Activated naive CD4-positive, alpha-beta T cell treated with anti-CD3 and anti-CD28 coated beads for 36 hours (primary cell): ENCODE results near the gene INSL3. TPM values are rescaled to one million over a fixed set of nuclear protein-coding genes. Genes with fewer than 3 reads are reported as not detected.
A peak's percentile ranks its signal among the peaks of the same experiment; 100 is the strongest.
"Not testable (repeated sequence)": the region's sequence is repeated elsewhere in the genome, so short reads cannot be mapped to it uniquely, and the experiment has no call there.

ENCODE experiments used
- CTCF ChIA-PET: fragments of 350-600 bp; sonication (Branson Sonifier 250); formaldehyde crosslinking; loops from one replicate; lab custom pipeline; 2021; ENCODE audit warnings: antibody characterized with exemption; lab: Charles Lee
- DNase-seq: peaks from one replicate; pipeline ENCODE4 v3.0.0-alpha.2; 2020
- H3K27ac Mint-ChIP-seq: one replicate; pipeline ENCODE4 v1.8.0; 2021; ENCODE audit warnings: mild to moderate bottlenecking, mixed read lengths
- H3K27me3 Mint-ChIP-seq: one replicate; pipeline ENCODE4 v1.8.0; 2021; ENCODE audit warnings: low read depth, mixed read lengths
- H3K36me3 Mint-ChIP-seq: one replicate; pipeline ENCODE4 v1.8.0; 2021; ENCODE audit warnings: low read depth, mixed read lengths
- H3K4me1 Mint-ChIP-seq: one replicate; pipeline ENCODE4 v1.8.0; 2021; ENCODE audit warnings: low read depth, mixed read lengths
- H3K4me3 Mint-ChIP-seq: one replicate; pipeline ENCODE4 v1.8.0; 2021; ENCODE audit warnings: mild to moderate bottlenecking, moderate library complexity, mixed read lengths
- H3K9me3 Mint-ChIP-seq: one replicate; pipeline ENCODE4 v1.8.0; 2021; ENCODE audit warnings: mixed read lengths
- intact Hi-C: fragments of 100-400 bp; cut with micrococcal nuclease; formaldehyde crosslinking; loops from one replicate; pipeline ENCODE4 v1.15.1; 2023
- total RNA-seq, 2 experiments: library from RNA; stranded (reverse); gene quantifications; one replicate each; pipeline ENCODE4 v1.2.3, GENCODE V29; 2021

INSL3 gene
- total RNA-seq, 2 experiments from 2014 or later = 5.7 to 5.9 TPM

DNA sequence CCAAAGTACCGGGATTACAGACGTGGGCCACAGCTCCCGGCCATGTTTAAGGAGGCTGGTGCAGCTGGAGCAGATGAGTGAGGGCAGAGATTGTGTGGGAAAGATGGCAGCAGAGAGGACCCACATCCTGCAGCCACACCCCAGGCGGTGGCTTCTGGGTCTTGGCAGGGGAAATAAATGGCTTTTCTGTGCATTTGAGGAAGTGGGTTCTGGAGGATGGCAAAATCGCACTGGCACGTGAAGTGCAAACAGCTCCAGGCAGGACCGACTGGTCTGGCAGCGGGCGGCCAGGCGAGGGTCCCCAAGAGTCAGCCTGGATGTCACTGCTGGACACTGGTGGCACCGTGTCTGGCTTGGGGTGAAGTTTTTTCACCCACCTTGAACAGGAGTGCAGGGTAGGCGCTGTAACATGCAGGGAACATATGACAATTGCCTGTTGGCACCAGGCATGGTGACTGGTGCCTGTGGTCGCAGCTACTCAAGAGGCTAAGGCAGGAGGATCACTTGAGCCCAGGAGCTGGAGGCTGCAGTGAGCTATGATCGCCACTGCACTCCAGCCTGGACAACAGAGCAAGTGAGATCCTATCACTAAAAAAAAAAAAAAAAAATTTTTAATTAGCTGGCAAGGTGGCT is 17.9 kb downstream of the INSL3 start:
- Mint-ChIP-seq H3K9me3 (no peaks in the 10 kb centered on the region), H3K27me3 (no peaks in the 10 kb centered on the region), H3K4me3 (no peak overlapping the region), H3K27ac (peak overlapping the region; percentile 71), H3K4me1 (peaks cover 35% of the 10 kb centered on the region), H3K36me3 (no peaks in the 10 kb centered on the region)
- intact Hi-C loops = no loop called here
- peak; percentile 43 for DNase-seq
- CTCF ChIA-PET = interaction anchor here (1.1 to 3.5 kb wide), 2 partner anchors 20 to 52 kb away, joined by 3 to 15 read pairs; no protein-coding TSS in a partner anchor

- H3K4me1 Mint-ChIP-seq = peaks cover 36% of the 10 kb centered on the region
- CTCF ChIA-PET = interaction anchor here (0.6 to 3.5 kb wide), 7 partner anchors 17 to 457 kb away, joined by 3 to 15 read pairs (median 3); no protein-coding TSS in a partner anchor
- no peak for DNase-seq
Observed at GRCh38 chr19:17802137-17802858, 19.0 kb downstream of the INSL3 start.

DNA sequence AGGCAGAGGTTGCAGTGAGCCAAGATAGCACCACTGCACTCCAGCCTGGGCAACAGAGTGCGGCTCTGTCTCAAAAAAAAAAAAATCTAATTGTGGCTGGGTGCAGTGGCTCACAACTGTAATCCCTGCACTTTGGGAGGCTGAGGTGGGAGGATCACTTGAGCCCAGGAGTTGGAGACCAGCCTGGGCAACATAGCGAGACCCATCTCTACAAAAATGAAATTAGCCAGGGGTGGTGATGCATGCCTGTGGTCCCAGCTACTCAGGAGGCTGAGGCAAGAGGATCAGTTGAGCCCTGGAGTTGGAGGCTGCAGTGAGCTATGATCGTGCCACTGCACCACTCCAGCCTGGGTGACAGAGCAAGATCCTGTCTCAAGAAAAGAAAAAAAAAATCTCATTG is 22.7 kb downstream of the INSL3 start:
- intact Hi-C loops, H3K27me3 Mint-ChIP-seq, H3K4me3 Mint-ChIP-seq, H3K36me3 Mint-ChIP-seq, DNase-seq, H3K27ac Mint-ChIP-seq, H3K9me3 Mint-ChIP-seq: not testable (repeated sequence)
- H3K4me1 Mint-ChIP-seq = peaks cover 48% of the 10 kb centered on the region
- CTCF ChIA-PET = interaction anchor here (0.6 kb wide), 2 partner anchors 98 to 157 kb away, joined by 3 read pairs; no protein-coding TSS in a partner anchor

More at GRCh38 chr19:17802137-17802858, 19.0 kb downstream of the INSL3 start:
- Mint-ChIP-seq H3K27me3 (no peaks in the 10 kb centered on the region), H3K4me3 (no peak overlapping the region), H3K36me3 (no peaks in the 10 kb centered on the region), H3K27ac (no peak overlapping the region), H3K9me3 (no peaks in the 10 kb centered on the region)
- intact Hi-C loops = no loop called here

DNA sequence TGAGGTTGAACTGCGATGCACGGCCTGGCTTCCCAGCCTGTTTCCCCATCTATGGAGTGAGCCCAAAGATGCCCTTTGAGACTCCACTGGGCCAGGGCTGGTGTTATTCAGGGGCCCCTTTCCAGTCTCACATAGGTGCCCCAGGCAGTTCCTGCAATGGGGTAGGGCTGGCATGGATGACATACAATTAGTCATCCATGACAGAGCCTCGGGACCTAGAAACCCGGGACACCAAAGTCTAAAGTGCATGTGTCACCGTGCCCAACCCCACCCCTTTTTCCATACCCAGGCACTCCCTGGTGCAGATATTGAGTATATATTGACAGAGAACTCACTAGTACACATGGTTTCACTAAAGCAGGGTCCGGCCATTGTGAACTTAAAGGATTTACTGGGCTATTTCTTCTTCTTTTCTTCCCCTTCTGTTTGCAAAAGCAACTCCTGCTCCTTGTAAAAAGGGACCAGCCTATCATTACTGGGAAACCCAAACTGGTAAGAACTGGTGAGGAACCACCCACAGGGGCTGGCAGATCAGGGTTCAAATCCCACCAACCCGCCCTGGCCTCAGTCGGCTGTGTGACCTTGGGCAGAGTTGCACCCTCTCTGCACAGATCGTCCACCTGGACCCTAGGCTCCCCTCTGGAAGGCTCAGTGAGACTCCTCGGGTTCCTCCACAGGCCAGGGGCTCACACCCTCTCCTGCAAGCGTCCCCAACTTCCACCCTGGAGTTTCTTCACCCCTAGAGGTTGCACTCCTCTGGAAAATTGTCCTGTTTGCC is 23.7 kb downstream of the INSL3 start:
- Mint-ChIP-seq H3K9me3 (no peaks in the 10 kb centered on the region), H3K4me3 (no peak overlapping the region), H3K36me3 (no peaks in the 10 kb centered on the region), H3K27me3 (no peaks in the 10 kb centered on the region), H3K4me1 (peaks cover 44% of the 10 kb centered on the region), H3K27ac (no peak overlapping the region)
- intact Hi-C loops = loop anchor here (2.0 kb wide), 1 partner anchor 49 kb away; the partner anchor contains the start of gene JAK3
- DNase-seq = peak; percentile 82
- CTCF ChIA-PET = interaction anchor here (0.7 to 1.0 kb wide), 3 partner anchors 31 to 58 kb away, joined by 3 to 4 read pairs (median 3); no protein-coding TSS in a partner anchor

- H3K27ac Mint-ChIP-seq = no peak overlapping the region
Observed at GRCh38 chr19:17796838-17797423, 24.4 kb downstream of the INSL3 start.

DNA sequence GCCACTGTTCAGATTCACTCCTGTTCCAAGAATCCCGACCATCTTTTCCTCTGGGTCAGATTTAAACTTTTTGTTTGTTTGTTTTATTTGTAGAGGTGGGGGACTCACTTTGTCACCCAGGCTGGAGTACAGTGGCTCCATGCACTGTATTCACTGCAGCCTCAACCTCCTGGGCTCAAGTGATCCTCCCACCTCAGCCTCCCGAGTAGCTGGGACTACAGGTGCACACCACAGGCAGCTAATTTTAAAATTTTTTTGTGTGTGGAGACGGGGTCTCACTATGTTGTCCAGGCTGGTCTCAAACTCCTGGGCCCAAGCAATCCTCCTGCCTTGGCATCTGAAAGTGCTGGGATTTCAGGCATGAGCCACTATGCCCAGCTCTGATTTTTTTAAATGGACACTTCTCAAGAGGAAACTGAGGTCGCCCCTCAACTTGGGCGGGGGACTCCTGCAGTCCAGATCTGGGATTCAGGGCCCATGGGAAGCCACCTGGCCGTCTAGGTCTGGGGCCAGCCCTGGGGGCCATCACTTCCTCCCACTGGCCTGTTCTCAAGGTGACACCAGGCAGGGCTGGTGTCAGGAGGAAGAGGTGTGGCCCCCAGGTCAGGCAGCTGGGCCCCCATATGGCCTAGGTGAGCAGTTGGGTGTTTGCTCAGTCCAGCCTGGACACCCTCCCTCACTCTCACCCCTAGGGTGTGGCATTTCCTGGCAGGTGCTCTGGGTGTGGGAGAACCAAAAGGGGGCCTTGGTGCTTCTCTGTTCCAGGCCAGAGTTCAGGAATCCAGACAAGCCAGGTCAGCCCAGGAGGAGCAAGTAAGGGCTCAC is 25.1 kb downstream of the INSL3 start:
- no peaks in the 10 kb centered on the region for H3K36me3 Mint-ChIP-seq
- CTCF ChIA-PET = interaction anchor here (0.9 to 2.2 kb wide), 3 partner anchors 13 to 60 kb away, joined by 3 to 13 read pairs (median 4); no protein-coding TSS in a partner anchor
- intact Hi-C loops = loop anchor here (2.0 kb wide), 1 partner anchor 51 kb away; the partner anchor contains the start of gene JAK3
- no peaks in the 10 kb centered on the region for H3K9me3 Mint-ChIP-seq
- peaks cover 47% of the 10 kb centered on the region for H3K4me1 Mint-ChIP-seq
- H3K27me3 Mint-ChIP-seq = no peaks in the 10 kb centered on the region
- no peak overlapping the region for H3K4me3 Mint-ChIP-seq
- H3K27ac Mint-ChIP-seq = no peak overlapping the region
- DNase-seq = no peak

More at GRCh38 chr19:17796838-17797423, 24.4 kb downstream of the INSL3 start:
- Mint-ChIP-seq H3K36me3 (no peaks in the 10 kb centered on the region), H3K4me1 (peaks cover 41% of the 10 kb centered on the region), H3K27me3 (no peaks in the 10 kb centered on the region), H3K9me3 (no peaks in the 10 kb centered on the region), H3K4me3 (no peak overlapping the region)
- intact Hi-C loops = loop anchor here (2.0 kb wide), 1 partner anchor 50 kb away; the partner anchor contains the start of gene JAK3
- DNase-seq = no peak
- CTCF ChIA-PET = interaction anchor here (0.7 to 1.0 kb wide), 3 partner anchors 30 to 59 kb away, joined by 3 to 4 read pairs (median 3); no protein-coding TSS in a partner anchor

DNA sequence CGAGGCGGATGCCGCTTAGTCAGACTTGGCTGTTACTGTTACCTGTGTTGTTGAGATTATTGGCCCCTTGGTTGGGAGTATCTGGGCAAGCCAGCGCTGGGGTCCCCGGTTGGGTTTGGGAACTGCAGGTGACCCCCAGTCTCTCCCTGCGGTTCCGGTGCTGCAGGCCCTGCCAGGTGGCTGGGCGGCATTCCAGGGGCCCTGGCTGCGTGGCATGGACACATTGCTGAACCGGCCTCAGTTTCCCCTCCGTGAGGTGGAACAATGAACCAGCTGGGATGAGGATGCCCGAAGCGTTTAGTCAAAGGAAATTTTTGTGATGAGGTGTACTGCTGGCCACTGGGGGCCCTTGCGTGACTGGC is 25.8 kb downstream of the INSL3 start:
- peaks cover 52% of the 10 kb centered on the region for H3K4me1 Mint-ChIP-seq
- no peak overlapping the region for H3K27ac Mint-ChIP-seq
- CTCF ChIA-PET = interaction anchor here (2.2 kb wide), 1 partner anchor 12 kb away, joined by 13 read pairs; no protein-coding TSS in a partner anchor
- no peak for DNase-seq
- intact Hi-C loops = no loop called here
- no peaks in the 10 kb centered on the region for H3K27me3 Mint-ChIP-seq
- no peaks in the 10 kb centered on the region for H3K36me3 Mint-ChIP-seq
- H3K9me3 Mint-ChIP-seq = no peaks in the 10 kb centered on the region
- H3K4me3 Mint-ChIP-seq = peak overlapping the region; percentile 15

- H3K9me3 Mint-ChIP-seq = no peaks in the 10 kb centered on the region
- H3K36me3 Mint-ChIP-seq = no peaks in the 10 kb centered on the region
- H3K27me3 Mint-ChIP-seq = no peaks in the 10 kb centered on the region
- H3K27ac Mint-ChIP-seq = no peak within 1 kb of the TSS
- H3K4me3 Mint-ChIP-seq = peak within 1 kb of the TSS; percentile 21
- intact Hi-C loops = no loop called here
- CTCF ChIA-PET = interaction anchor here (2.2 kb wide), 1 partner anchor 11 kb away, joined by 13 read pairs; no protein-coding TSS in a partner anchor
- H3K4me1 Mint-ChIP-seq = peaks cover 57% of the 10 kb centered on the region
- no peak for DNase-seq
Observed at GRCh38 chr19:17794731-17795494, 26.4 kb downstream of the INSL3 start, which contains the start of gene B3GNT3. B3GNT3 (plus strand) TSS chr19:17795138; CDS start chr19:17807808, 12,670 bp downstream.

- H3K4me3 Mint-ChIP-seq = no peak overlapping the region
- H3K4me1 Mint-ChIP-seq = peaks cover 60% of the 10 kb centered on the region
- H3K9me3 Mint-ChIP-seq = no peaks in the 10 kb centered on the region
- no peak for DNase-seq
- H3K27me3 Mint-ChIP-seq = no peaks in the 10 kb centered on the region
- intact Hi-C loops = no loop called here
- peaks cover under 1% of the 10 kb centered on the region for H3K36me3 Mint-ChIP-seq
- CTCF ChIA-PET = interaction anchor here (2.2 kb wide), 1 partner anchor 11 kb away, joined by 13 read pairs; no protein-coding TSS in a partner anchor
- no peak overlapping the region for H3K27ac Mint-ChIP-seq
Observed at GRCh38 chr19:17794412-17794730, 26.9 kb downstream of the INSL3 start.

DNA sequence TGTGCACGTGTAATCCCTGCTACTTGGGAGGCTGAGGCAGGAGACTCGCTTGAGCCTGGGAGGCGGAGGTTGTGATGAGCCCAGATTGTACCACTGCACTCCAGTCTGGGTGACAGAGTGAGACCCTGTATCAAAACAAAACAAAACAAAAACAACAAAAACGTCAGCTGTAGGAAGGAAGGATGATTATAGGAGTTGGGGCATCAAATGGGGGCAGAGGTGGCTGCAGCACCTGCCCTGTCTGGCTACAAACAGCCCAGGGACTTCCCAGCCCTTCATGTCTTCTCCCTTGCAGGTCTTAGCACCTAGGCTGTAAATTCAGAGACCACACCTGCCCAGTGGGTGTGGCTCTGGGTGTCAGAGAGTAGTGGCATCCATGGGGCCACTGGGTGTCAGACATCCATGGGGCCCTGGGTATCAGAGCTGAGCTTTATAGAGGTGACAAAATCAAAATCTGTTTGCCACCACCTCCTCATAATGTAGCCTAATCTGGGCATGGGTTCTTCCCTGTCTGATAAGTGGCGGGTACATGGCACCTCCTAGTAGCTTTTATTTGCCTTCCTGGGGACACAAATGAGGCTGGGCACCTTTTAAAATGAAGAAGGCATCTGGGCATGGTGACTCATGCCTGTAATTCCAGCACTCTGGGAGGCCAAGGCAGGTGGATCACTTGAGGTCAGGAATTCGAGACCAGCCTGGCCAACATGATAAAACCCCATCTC is 31.1 kb downstream of the INSL3 start:
- H3K27ac Mint-ChIP-seq = peak overlapping the region; percentile 68
- no peak overlapping the region for H3K4me3 Mint-ChIP-seq
- no peak for DNase-seq
- peaks cover 36% of the 10 kb centered on the region for H3K4me1 Mint-ChIP-seq
- H3K9me3 Mint-ChIP-seq = no peaks in the 10 kb centered on the region
- intact Hi-C loops = loop anchor here (1.0 kb wide), 1 partner anchor 65 kb away; no protein-coding TSS in a partner anchor
- peaks cover 18% of the 10 kb centered on the region for H3K36me3 Mint-ChIP-seq
- no peaks in the 10 kb centered on the region for H3K27me3 Mint-ChIP-seq
- CTCF ChIA-PET = interaction anchor here (0.6 to 1.8 kb wide), 6 partner anchors 16 to 69 kb away, joined by 3 to 9 read pairs (median 4); partner anchors contain the start of gene RPL18A
